Measurements from ENCODE around the gene TSPYL6.

TSPYL6 gene

DNA sequence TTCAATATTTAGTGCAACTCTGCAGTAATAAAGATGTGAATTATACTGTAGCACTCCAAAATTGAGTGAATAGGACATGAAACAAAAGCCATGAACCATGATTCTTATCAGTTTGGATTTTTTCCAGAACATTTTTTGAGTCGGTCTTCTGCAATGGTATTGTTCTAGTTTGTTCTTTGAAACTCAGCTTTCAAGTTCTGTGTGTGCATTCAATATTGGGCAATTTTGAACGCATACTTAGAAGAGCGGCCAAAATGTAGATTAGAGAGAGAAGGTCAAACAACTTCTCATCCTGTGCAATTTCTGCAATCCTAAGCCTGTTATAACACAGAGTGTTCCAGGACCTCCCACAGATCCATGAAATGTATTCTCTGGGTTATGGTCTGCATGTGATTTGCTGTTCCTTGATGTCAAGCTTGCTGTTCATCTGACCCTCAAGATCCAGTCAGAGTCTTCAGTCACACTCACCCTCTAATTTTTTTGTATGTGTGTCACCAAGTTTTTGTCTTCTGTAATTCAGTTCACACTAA, 48.3 kb downstream of the TSPYL6 start:
- no peak for DNase-seq (ENCODE audit: extremely low spot score, insufficient read length, low read depth)
- FAIRE-seq, result no peak

DNA sequence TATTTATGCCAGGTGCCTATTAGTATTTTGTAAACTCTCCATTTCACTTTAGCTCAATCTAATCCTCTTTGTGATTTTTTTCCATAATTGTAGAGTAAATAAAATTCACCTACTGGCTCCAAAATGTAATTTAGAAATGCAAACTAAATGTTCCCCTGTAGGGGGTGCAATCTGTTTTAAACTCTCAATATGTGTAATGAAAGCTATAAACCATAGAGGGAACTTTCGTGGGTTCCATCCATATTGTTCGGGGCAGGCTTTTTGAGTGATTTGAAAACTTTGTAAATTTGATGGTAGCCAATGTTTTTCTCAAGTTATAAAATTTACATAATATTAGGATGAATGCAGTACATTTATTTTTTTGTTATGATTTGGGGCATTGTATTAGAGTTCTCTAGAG, 49.4 kb downstream of the TSPYL6 start:
- FAIRE-seq, result peak; percentile 35
- DNase-seq (ENCODE audit: extremely low spot score, insufficient read length, low read depth), result no peak

DNA sequence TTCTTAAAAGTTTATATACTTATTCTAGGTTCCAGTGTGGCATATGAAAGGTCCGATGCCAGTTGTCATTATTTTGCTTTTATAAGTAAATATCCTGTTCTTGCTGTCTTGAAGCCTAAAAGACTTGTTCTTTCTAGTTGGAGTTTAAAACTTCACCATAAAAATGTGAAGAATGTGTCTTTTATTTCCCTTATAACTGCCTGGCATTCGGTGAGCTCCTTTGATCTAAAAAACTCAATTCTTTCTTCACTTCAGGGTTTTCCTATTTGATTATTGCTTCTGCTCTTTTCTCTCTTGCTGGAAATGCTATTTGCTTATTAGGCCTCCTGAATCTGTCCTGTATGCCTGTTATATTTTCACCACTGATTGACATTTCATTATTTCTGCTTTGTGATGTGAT, 51.6 kb downstream of the TSPYL6 start:
- no peak for DNase-seq (ENCODE audit: extremely low spot score, insufficient read length, low read depth)
- FAIRE-seq, result no peak

All from GM18507 (cell line).